HCT116 (cell line): ENCODE results near the gene RPS27. TPM values are rescaled to one million over a fixed set of nuclear protein-coding genes. Genes with fewer than 3 reads are reported as not detected.

Source experiments
- ATAC-seq: fragments of 200-7000 bp; cut with Tn5 transposase; 2 replicates; pipeline ENCODE4 v1.9.1; 2020; ENCODE audit warnings: mild to moderate bottlenecking, moderate library complexity
- BruUV-seq: library from RNA; stranded (reverse); fragments of 400-500 nt; replicated peaks from 2 replicates; lab custom pipeline; 2021; lab: Mats Ljungman, UMichigan
- CTCF ChIA-PET: fragments of 300-600 bp; sonication (Branson Sonifier 250); formaldehyde crosslinking; loops from one replicate; lab custom pipeline; 2021; ENCODE audit warnings: antibody characterized with exemption; lab: Charles Lee
- POLR2A ChIA-PET: fragments of 300-600, 350-600 bp; sonication (Branson Sonifier 250); formaldehyde crosslinking; loops from one replicate; lab custom pipeline; 2021; ENCODE audit warnings: antibody characterized with exemption; lab: Charles Lee
- RAD21 ChIA-PET, 2 experiments: fragments of 300-600 bp; sonication (Branson Sonifier 250); formaldehyde crosslinking; loops; one replicate each; lab custom pipeline; 2023; ENCODE audit warnings: low total read pairs in 2 of 2; ENCODE audit not compliant: uncharacterized antibody in 2 of 2, unreplicated experiment in 2 of 2, low non-redundant PET in 1 of 2; lab: Charles Lee
- DNase-seq: peaks from one replicate; pipeline ENCODE4 v3.0.0-alpha.2; 2010; ENCODE audit warnings: low read depth, low spot score
- H2AFZ ChIP-seq: fragments of 200-600 bp; shearing (Covaris generic), sonication (generic); 2 replicates; pipeline ENCODE4 v1.6.1; 2017; ENCODE audit warnings: low read depth, mixed run types, mixed read lengths, antibody characterized with exemption, low read length; ENCODE audit not compliant: poor library complexity, severe bottlenecking
- H3K27ac ChIP-seq: 2 replicates; pipeline ENCODE4 v1.5.1; 2012; ENCODE audit warnings: low read depth, low read length
- H3K27me3 ChIP-seq: fragments of 200-600 bp; sonication (generic); 2 replicates; pipeline ENCODE4 v1.6.1; 2016; ENCODE audit warnings: mixed run types, low read length, mixed read lengths; ENCODE audit not compliant: insufficient read depth
- H3K36me3 ChIP-seq, 2 experiments: fragments of 200-500 bp in 1 of 2; fragments of 200-600 bp in 1 of 2; sonication (Bioruptor generic) in 1 of 2; sonication (generic) in 1 of 2; 2 replicates each; pipeline versions ENCODE4 v1.5.1 to v1.6.1; 2014 to 2016; ENCODE audit warnings: low read length in 2 of 2, inconsistent platforms in 1 of 2, mixed read lengths in 1 of 2, mixed run types in 1 of 2; ENCODE audit not compliant: insufficient read depth in 2 of 2, control insufficient read depth in 1 of 2
- H3K4me1 ChIP-seq, 2 experiments: fragments of 200-600 bp in 1 of 2; sonication (generic) in 1 of 2; 2 replicates each; pipeline versions ENCODE4 v1.5.1 to v1.6.1; 2012 to 2017; ENCODE audit warnings: low read length in 2 of 2, inconsistent platforms in 1 of 2, mild to moderate bottlenecking in 1 of 2, mixed read lengths in 1 of 2, mixed run types in 1 of 2, moderate library complexity in 1 of 2; ENCODE audit not compliant: insufficient read depth in 2 of 2, control insufficient read depth in 1 of 2
- H3K4me2 ChIP-seq: fragments of 200-600 bp; sonication (generic); 2 replicates; pipeline ENCODE4 v1.6.1; 2017; ENCODE audit warnings: mixed run types, low read length, mixed read lengths
- H3K4me3 ChIP-seq, 2 experiments: fragments of 200-600 bp in 1 of 2; sonication (generic) in 1 of 2; replicated peaks in 1 of 2; 2 replicates each; pipeline ENCODE4 v1.5.1; 2011 to 2016; ENCODE audit warnings: low read length in 2 of 2, control low read depth in 1 of 2, low read depth in 1 of 2, mild to moderate bottlenecking in 1 of 2, mixed read lengths in 1 of 2, mixed run types in 1 of 2
- H3K79me2 ChIP-seq: fragments of 200-600 bp; sonication (generic); 2 replicates; pipeline ENCODE4 v1.6.1; 2017; ENCODE audit warnings: mild to moderate bottlenecking, mixed run types, low read length, moderate library complexity, mixed read lengths; ENCODE audit not compliant: insufficient read depth
- H3K9ac ChIP-seq: fragments of 200-600 bp; sonication (generic); 2 replicates; pipeline ENCODE4 v1.6.1; 2016; ENCODE audit warnings: low read length, mixed read lengths
- H3K9me2 ChIP-seq: fragments of 200-600 bp; sonication (generic), shearing (Covaris generic); 2 replicates; pipeline ENCODE4 v1.6.1; 2017; ENCODE audit warnings: mixed run types, mild to moderate bottlenecking, moderate library complexity; ENCODE audit not compliant: insufficient read depth
- H3K9me3 ChIP-seq, 2 experiments: fragments of 200-500 bp in 1 of 2; fragments of 200-600 bp in 1 of 2; sonication (Bioruptor generic) in 1 of 2; sonication (generic) in 1 of 2; 2 replicates each; pipeline ENCODE4 v1.6.1; 2014 to 2017; ENCODE audit warnings: low read length in 2 of 2, mixed read lengths in 2 of 2, inconsistent platforms in 1 of 2, low read depth in 1 of 2, mild to moderate bottlenecking in 1 of 2, mixed run types in 1 of 2, moderate library complexity in 1 of 2; ENCODE audit not compliant: control insufficient read depth in 1 of 2, insufficient read depth in 1 of 2
- H4K20me1 ChIP-seq: fragments of 200-600 bp; sonication (generic), shearing (Covaris generic); 2 replicates; pipeline ENCODE4 v1.6.1; 2017; ENCODE audit warnings: mixed run types, mild to moderate bottlenecking, moderate library complexity; ENCODE audit not compliant: insufficient read depth
- ELF1 ChIP-seq: IDR thresholded peaks from 2 replicates; pipeline ENCODE4 v1.6.1; 2012; ENCODE audit warnings: low read depth, borderline replicate concordance
- FOSL1 ChIP-seq: IDR thresholded peaks from 2 replicates; pipeline ENCODE4 v1.6.1; 2012; ENCODE audit warnings: low read depth
- MAX ChIP-seq: IDR thresholded peaks from 2 replicates; pipeline ENCODE4 v1.6.1; 2012
- POLR2A ChIP-seq: IDR thresholded peaks from 2 replicates; pipeline ENCODE4 v1.7.0; 2011; ENCODE audit warnings: borderline replicate concordance; ENCODE audit not compliant: insufficient read depth, insufficient read length; ENCODE audit errors: extremely low read depth
- POLR2AphosphoS5 ChIP-seq: IDR thresholded peaks from 2 replicates; pipeline ENCODE4 v1.6.1; 2011; ENCODE audit warnings: mild to moderate bottlenecking, low read depth, low read length, moderate library complexity
- REST ChIP-seq: IDR thresholded peaks from 2 replicates; pipeline ENCODE4 v1.6.1; 2012; ENCODE audit warnings: low read depth
- TCF7L2 ChIP-seq: IDR thresholded peaks from 2 replicates; pipeline ENCODE4 v1.7.0; 2011; ENCODE audit warnings: borderline replicate concordance, inconsistent platforms; ENCODE audit not compliant: insufficient read depth, insufficient read length; ENCODE audit errors: extremely low read depth
- ZBTB33 ChIP-seq: IDR thresholded peaks from 2 replicates; pipeline ENCODE4 v1.6.1; 2011; ENCODE audit warnings: mild to moderate bottlenecking, low read length, moderate library complexity; ENCODE audit not compliant: insufficient replicate concordance; ENCODE audit errors: extremely low read depth
- ZFX ChIP-seq: fragments of 450-650 bp; IDR thresholded peaks from 2 replicates; pipeline ENCODE4 v1.6.1; 2017
- ZNF274 ChIP-seq: fragments of 200-500 bp; sonication (Bioruptor generic); IDR thresholded peaks from 2 replicates; pipeline ENCODE4 v1.6.1; 2014; ENCODE audit warnings: mild to moderate bottlenecking, low read depth, low read length, inconsistent platforms
- intact Hi-C: fragments of 100-400 bp; cut with micrococcal nuclease; formaldehyde crosslinking; loops from 2 replicates; pipeline ENCODE4 v1.10.0; 2022
- total RNA-seq: library from RNA; stranded (reverse); gene quantifications from one replicate; pipeline ENCODE4 v1.2.1, GENCODE V29; 2021; ENCODE audit not compliant: unreplicated experiment
- TF ChIP-seq, protein P1 (sequence below): IDR thresholded peaks from 2 replicates; pipeline ENCODE4 v1.6.1; 2012

RPS27 gene
- total RNA-seq, 1 experiment from 2014 or later = 1,905 TPM

- Histone ChIP-seq H3K9ac (peak within 1 kb of the TSS; percentile 81), H3K79me2 (peaks cover 72% of the 10 kb centered on the region), H3K27ac (peak within 1 kb of the TSS; percentile 94), H3K9me2 (no peaks in the 10 kb centered on the region), H4K20me1 (no peaks in the 10 kb centered on the region), H3K4me1 (peaks cover 12 to 33% of the 10 kb centered on the region in 2 experiments; a peak in 3 of 4 replicates), H3K4me3 (peak within 1 kb of the TSS; percentile 64 to 88), H3K9me3 (no peaks in the 10 kb centered on the region), H3K4me2 (peak within 1 kb of the TSS; percentile 87), H3K36me3 (peaks cover 7 to 15% of the 10 kb centered on the region in 2 experiments; a peak in 2 of 4 replicates), H3K27me3 (no peaks in the 10 kb centered on the region), H2AFZ (no peak within 1 kb of the TSS)
- intact Hi-C loops = no loop called here
- BruUV-seq = no TSS peak
- DNase-seq (peak; percentile 95), ATAC-seq (peak; percentile 82)
- RAD21 ChIA-PET = interaction anchor here in 1 of 2 experiments (0.6 kb wide), 1 partner anchor 9 kb away, joined by 3 read pairs; the partner anchor contains the start of gene CREB3L4
- POLR2A ChIA-PET = interaction anchor here (1.0 to 2.7 kb wide), 3 partner anchors 9 to 32 kb away, joined by 3 to 7 read pairs (median 5); partner anchors contain the start of genes CREB3L4, JTB and RPS27
- CTCF ChIA-PET = interaction anchor here (1.3 to 1.5 kb wide), 2 partner anchors 9 to 12 kb away, joined by 4 to 7 read pairs; partner anchors contain the start of genes CREB3L4 and DENND4B
- TF ChIP-seq ELF1 (no peak), TCF7L2 (no peak), REST (no peak), MAX (no peak), ZFX (peak; percentile 94), POLR2AphosphoS5 (peak; percentile 12; the same call in 1 of the 2 replicates), POLR2A (no peak), ZNF274 (no peak), ZBTB33 (peak; percentile 67), FOSL1 (no peak)
- TF ChIP-seq, protein P1, sequence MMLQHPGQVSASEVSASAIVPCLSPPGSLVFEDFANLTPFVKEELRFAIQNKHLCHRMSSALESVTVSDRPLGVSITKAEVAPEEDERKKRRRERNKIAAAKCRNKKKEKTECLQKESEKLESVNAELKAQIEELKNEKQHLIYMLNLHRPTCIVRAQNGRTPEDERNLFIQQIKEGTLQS = no peak
Measured at GRCh38 chr1:153958111-153958960, 32.2 kb upstream of the RPS27 start, which contains the start of gene CRTC2. TSS of gene CRTC2 (minus strand) at chr1:153958612. CDS start at chr1:153958497, 115 bp downstream.
